Uterine smooth muscle cell (primary cell): Measurements from ENCODE around the gene ZNF507. TPM values are rescaled to one million over a fixed set of nuclear protein-coding genes. Genes with fewer than 3 reads are reported as not detected.

Source experiments
- total RNA-seq: library from RNA; depleted of rRNA; stranded (reverse); fragments of >200 nt; gene quantifications from 2 replicates; pipeline ENCODE4 v1.2.3, GENCODE V29; 2014

ZNF507 gene
- total RNA-seq, result 15.6 and 19.1 TPM in 2 replicates

DNA sequence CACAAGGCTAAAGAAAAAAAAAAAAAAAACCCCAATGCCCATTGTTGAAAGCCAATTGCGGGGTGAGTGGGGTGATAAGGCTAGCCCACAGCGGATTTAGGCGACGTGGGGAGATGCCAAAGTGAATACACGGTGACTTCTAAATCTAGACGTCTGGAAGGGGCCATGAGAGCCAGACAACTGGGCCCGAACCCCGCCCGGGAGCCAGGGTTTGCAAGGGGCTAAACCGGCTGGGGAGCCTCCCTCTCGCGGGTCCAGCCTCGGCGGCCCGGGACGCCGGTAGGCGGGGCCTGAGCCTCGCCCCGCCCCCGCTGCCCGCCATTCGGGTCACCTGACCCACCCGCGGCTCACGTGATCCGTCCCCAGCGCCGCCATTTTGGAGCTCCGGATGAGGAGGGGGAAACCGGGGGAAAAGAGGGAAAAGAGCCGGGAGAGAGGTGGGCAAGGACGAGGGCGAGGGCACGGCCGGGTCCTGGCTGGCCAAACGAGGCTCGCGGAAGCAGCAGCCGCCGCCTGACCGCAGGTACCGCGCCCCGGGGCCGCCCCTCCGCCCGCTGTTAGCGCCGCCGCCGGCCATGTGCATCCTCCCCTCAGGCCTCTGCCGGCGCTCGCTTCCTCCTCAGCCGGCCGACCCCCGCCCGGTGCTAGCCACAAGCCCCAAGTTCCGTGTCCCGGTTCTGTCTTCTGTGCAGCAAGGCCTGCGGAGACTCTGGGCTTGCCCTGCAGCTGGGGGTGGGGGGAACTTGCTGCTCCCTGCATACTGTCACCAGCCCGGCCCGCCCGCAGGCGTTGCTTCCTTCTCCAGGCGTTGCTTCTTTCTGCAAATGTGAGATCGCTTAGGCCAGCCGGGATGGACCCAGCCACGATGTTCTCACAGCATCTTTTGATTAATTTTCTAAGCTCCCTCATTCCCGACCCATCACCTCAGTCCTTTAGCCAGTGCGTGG, at the start of gene ZNF507:
TSS of gene ZNF507 (plus strand) at position 350 of the 947 bp plus-strand sequence. CDS start 7,221 bp downstream, outside the sequence.

DNA sequence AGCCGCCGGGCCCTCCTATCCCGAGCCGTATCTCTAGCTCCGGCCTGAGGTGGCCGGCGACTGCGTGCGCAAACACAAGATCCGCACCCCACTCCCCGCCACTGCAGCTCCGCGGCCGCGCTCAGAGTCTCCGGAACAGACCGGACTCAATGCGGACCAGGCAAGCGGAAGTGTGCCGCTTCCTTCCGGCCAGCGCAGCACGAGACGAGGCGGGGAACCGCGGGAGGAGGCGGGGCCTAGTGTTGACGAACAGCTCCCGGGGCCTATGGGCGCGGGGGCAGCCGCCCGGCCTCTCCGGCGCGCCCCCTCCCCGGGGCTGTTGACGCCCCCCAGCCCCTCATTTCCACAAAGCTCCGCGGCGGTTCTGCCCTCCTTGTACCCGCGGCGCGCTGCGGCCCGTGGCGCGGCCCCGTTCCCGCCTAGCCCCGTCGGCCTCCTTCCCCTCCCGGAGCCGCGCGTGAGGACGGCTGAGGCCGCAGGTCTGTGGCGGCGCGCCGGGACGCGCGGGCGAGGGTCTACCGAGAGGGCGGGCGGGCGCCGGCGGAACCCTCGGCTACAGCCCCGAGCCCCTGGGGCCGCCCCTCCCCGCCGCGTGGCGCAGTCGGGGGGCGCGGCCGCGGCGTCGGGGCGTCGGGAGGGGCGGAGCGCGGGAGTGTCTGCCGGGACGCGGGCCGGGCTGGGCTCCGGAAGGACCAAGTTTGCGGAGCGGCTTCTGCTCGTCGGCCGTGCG, 60.2 kb downstream of the ZNF507 start, which contains the start of gene DPY19L3:
TSS of gene DPY19L3 (plus strand) at position 340 of the 730 bp plus-strand sequence. CDS start 2,484 bp downstream, outside the sequence.

Other genes starting within 250 kb of the ZNF507 start
- 31.7 and 35.7 TPM in 2 replicates for gene DPY19L3, start 60.2 kb downstream of the ZNF507 start, total RNA-seq
- gene PDCD5, start 235.6 kb downstream of the ZNF507 start, total RNA-seq, result 83.9 and 175 TPM in 2 replicates